ENCODE data around the gene NSMF. TPM values are rescaled to one million over a fixed set of nuclear protein-coding genes. Genes with fewer than 3 reads are reported as not detected.
A peak's percentile ranks its signal among the peaks of the same experiment; 100 is the strongest.

The NSMF gene
- total and polyA plus RNA-seq, 8 donors, result 29.5 to 46.5 (median 36.3) TPM

- no peaks in the 10 kb centered on the region for H3K36me3 ChIP-seq
- H3K4me3 ChIP-seq, result no peak overlapping the region
- DNase-seq (no peak), ATAC-seq (no peak)
- intact Hi-C loops (cut with DNase I), result loop anchor here in 1 of 2 donors (10.0 kb wide), 1 partner anchor 101 kb away; the partner anchor contains the start of gene NRARP
- TF ChIP-seq, protein P1, sequence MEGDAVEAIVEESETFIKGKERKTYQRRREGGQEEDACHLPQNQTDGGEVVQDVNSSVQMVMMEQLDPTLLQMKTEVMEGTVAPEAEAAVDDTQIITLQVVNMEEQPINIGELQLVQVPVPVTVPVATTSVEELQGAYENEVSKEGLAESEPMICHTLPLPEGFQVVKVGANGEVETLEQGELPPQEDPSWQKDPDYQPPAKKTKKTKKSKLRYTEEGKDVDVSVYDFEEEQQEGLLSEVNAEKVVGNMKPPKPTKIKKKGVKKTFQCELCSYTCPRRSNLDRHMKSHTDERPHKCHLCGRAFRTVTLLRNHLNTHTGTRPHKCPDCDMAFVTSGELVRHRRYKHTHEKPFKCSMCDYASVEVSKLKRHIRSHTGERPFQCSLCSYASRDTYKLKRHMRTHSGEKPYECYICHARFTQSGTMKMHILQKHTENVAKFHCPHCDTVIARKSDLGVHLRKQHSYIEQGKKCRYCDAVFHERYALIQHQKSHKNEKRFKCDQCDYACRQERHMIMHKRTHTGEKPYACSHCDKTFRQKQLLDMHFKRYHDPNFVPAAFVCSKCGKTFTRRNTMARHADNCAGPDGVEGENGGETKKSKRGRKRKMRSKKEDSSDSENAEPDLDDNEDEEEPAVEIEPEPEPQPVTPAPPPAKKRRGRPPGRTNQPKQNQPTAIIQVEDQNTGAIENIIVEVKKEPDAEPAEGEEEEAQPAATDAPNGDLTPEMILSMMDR (IDR thresholded peaks at IDR 0.05), result no peak
- H3K9me3 ChIP-seq, result no peaks in the 10 kb centered on the region
- H3K27me3 ChIP-seq, result peaks cover 0 to 25% of the 10 kb centered on the region in 2 donors
- H3K4me1 ChIP-seq, result peaks cover 11 to 28% of the 10 kb centered on the region in 2 donors
- no peak overlapping the region for H3K27ac ChIP-seq
Measured at GRCh38 chr9:137405677-137406081, 53.5 kb downstream of the NSMF start.

DNA sequence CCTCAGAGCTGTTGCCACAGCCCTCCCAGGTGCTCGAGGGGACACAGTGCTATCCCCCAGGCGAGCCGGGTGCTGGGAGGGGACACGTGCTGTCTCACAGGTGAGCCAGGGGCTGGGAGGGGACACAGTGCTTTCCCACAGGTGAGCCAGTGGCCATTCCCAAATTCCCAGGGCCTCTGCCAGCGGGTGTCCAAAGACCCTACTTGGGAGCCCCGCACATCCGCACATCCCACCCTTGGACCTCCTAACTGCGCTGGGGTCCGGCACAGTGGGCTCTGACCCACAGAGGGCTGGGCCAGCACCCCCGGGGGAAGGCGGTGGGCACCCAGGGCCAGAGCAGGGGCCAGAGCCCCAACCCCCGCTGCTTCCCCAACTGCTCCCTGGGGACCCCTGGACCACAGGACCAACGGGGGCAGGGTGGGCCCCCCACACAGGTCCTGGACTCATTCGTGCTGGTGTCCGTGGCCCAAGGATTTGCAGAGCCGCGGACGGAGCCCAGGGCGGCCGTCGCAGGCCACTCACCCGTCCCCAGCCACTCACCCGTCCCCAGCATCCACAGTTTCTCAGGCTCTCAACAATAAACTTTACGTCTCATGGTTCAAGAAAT, 54.1 kb downstream of the NSMF start:
- ATAC-seq (no peak), DNase-seq (peak in 1 of 4 donors; percentile 60)
- intact Hi-C loops (cut with DNase I), result loop anchor here in 1 of 2 donors (10.0 kb wide), 1 partner anchor 100 kb away; the partner anchor contains the start of gene NRARP
- H3K27ac ChIP-seq, result no peak overlapping the region
- no peak overlapping the region for H3K4me3 ChIP-seq
- no peaks in the 10 kb centered on the region for H3K9me3 ChIP-seq
- TF ChIP-seq, protein P1 (IDR thresholded peaks at IDR 0.05), result no peak
- no peaks in the 10 kb centered on the region for H3K36me3 ChIP-seq
- peaks cover 11 to 23% of the 10 kb centered on the region in 2 donors for H3K4me1 ChIP-seq
- peaks cover 0 to 23% of the 10 kb centered on the region in 2 donors for H3K27me3 ChIP-seq

DNA sequence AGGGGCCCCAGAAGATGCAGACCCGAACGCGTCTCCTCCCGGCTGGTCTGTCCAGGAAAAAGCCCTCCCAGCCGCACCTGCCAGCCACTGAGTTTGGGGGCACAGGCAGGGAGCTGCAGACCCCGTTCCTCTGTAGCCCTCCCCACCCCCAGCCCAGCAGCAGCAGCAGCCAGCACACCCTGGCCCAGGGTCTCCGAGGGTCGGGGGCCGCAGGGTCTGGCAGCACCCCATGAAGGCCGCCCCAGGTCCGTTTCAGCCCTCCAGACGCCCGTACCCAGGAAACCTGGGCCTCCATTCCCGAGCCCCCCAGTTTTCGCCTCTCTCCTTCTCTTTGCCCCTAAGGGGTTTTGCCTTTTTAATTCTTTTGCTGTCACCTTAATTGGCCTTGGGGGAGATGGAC, 55.9 kb downstream of the NSMF start:
- DNase-seq (peak in 1 of 4 donors; percentile 48), ATAC-seq (no peak)
- TF ChIP-seq, protein P1 (IDR thresholded peaks at IDR 0.05), result no peak
- Histone ChIP-seq H3K4me1 (peaks cover 11 to 23% of the 10 kb centered on the region in 2 donors), H3K9me3 (no peaks in the 10 kb centered on the region), H3K27ac (no peak overlapping the region), H3K27me3 (peaks cover 0 to 23% of the 10 kb centered on the region in 2 donors), H3K4me3 (no peak overlapping the region), H3K36me3 (no peaks in the 10 kb centered on the region)
- intact Hi-C loops (cut with DNase I), result loop anchor here in 1 of 2 donors (10.0 kb wide), 1 partner anchor 98 kb away; the partner anchor contains the start of gene NRARP

DNA sequence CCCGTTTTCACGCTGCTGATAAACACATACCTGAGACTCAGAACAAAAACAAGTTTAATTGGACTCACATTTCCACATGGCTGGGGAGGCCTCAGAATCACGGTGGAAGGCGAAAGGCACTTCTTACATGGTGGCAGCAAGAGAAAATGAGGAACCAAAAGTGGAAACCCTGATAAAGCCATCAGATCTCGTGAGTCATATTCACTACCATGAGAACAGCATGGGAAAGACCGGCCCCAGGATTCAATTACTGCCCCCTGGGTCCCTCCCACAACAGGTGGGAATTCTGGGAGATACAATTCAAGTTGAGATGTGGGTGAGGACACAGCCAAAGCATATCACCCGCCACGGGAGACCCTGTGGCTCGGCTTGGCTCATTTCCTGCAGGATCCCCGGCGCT, 56.4 kb downstream of the NSMF start:
- no peak for ATAC-seq
- Histone ChIP-seq H3K4me1 (peaks cover 11 to 23% of the 10 kb centered on the region in 2 donors), H3K9me3 (no peaks in the 10 kb centered on the region), H3K27me3 (peaks cover 0 to 20% of the 10 kb centered on the region in 2 donors), H3K36me3 (no peaks in the 10 kb centered on the region), H3K27ac (no peak overlapping the region), H3K4me3 (no peak overlapping the region)
- no peak for DNase-seq
- intact Hi-C loops (cut with DNase I), result loop anchor here in 1 of 2 donors (10.0 kb wide), 1 partner anchor 98 kb away; the partner anchor contains the start of gene NRARP
- TF ChIP-seq, protein P1 (IDR thresholded peaks at IDR 0.05), result no peak

DNA sequence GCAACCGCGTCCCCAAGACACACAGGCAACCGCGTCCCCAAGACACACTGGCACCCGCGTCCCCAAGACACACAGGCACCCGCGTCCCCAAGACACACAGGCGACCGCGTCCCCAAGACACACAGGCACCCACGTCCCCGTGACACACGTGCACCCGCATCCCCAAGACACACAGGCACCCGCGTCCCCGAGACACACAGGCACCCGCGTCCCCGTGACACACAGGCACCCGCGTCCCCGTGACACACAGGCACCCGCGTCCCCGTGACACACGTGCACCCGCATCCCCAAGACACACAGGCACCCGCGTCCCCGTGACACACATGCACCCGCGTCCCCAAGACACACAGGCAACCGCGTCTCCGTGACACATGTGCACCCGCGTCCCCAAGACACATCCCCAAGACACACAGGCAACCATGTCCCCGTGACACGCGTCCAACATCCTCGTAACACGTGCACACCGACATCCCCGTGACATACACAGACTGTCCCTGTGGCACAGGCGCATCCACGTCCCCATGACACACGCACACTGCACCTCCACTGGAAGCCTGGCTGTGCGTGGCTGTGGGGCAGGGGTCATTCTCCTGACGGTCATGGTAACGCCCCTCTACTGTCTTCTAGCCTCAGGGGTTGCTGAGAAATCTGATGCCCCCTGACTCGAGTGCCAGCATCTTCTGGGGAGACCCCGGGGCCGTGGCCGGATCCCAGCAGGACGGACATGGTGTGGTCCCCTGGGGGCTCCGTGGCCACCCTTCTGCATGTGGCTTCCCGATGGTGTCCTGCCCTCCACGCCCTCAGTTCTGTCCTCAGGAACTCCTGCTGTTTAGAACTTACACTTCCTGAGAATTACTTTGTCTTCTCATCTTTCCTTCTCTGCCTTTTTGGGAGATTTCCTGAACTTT, 60.3 kb downstream of the NSMF start:
- H3K9me3 ChIP-seq, result no peaks in the 10 kb centered on the region
- no peak overlapping the region for H3K27ac ChIP-seq
- H3K27me3 ChIP-seq, result no peaks in the 10 kb centered on the region
- intact Hi-C loops (cut with DNase I), result no loop called here
- ATAC-seq, result no peak
- TF ChIP-seq, protein P1 (IDR thresholded peaks at IDR 0.05), result no peak
- no peak for DNase-seq
- H3K36me3 ChIP-seq, result no peaks in the 10 kb centered on the region
- H3K4me3 ChIP-seq, result no peak overlapping the region
- no peaks in the 10 kb centered on the region for H3K4me1 ChIP-seq
